Heart left ventricle (tissue), 13 donors: ENCODE data around the gene SLC8A3.

Experiments used
- CTCF ChIP-seq, 12 donors: fragments of 200-600 bp; sonication (generic) in 4 of 12; IDR thresholded peaks; one replicate each; pipeline versions ENCODE4 v1.5.0 to v1.8.0; 2018 to 2022; ENCODE audit warnings: antibody characterized with exemption in 12 of 12, mild to moderate bottlenecking in 5 of 12
- POLR2A ChIP-seq, 2 donors: fragments of 450-650 bp; IDR thresholded peaks; one replicate each; pipeline ENCODE4 v1.6.1; 2017; ENCODE audit warnings: antibody characterized with exemption in 2 of 2, mild to moderate bottlenecking in 2 of 2, moderate library complexity in 2 of 2
- donor health status: ischemic (EF 13 %, LVEDD 7.1; RV severe dilation, severe dysfunction).
- donor health status: DM: no; HTN: yes; CAD: no.
- donor health status: DM: no; HTN: no; CAD: no.
- donor health status: ischemic (EF 25% LVEDD 6.9; RV normal size, moderate dysfunction).
- donor health status: ischemic (EF 25% LVEDD 5.7; RV mildly dilated, moderate dysfunction).
- donor health status: ischemic (EF 35%, LVEDD 5.7; RV mildly dilated, moderate dysfunction).
- donor health status: nonischemic (EF 11% LVEDD 7.7; RV severe dilation, severe dysfunction).
- donor health status: DM: yes; HTN: yes; CAD: no.
- donor health status: PGD.
- donor health status: ischemic (EF 29% LVEDD 5.4; RV normal size, mild dysfunction).
- donor health status: nonischemic (EF 23%, LVEDD 6.1; RV moderate dilation, normal function).

DNA sequence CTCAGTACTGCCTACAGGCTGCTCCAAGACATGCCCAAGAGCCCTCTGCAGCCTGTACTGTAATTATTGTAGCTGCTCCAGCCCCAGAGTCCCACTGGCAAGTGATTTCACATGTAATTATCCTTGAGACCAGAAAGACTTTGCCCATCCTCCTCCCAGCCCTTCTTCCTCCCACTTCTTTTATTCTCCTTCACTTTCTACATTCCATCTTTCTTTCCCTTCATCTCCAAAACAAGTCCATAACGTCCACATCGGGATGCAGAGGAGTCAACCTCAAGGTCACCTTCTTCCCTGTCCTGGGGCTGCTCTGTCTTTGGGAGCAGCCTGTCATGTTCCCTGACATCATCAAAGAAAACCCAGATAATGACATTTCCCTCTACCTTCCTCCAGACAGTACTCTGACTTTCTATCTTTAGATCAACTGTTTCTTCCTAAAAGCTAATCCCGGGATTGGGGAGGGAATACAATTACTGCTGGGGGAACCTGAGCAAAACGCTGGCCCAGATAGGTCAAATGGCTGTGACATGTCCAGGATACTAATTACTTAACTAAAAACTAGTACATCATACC lies 39.1 kb downstream of the SLC8A3 start:
- no peak for TF ChIP-seq CTCF (IDR thresholded peaks at IDR 0.05)
- TF ChIP-seq POLR2A (IDR thresholded peaks at IDR 0.05): no peak
